ENCODE results near the gene SNX17. TPM values are rescaled to one million over a fixed set of nuclear protein-coding genes. Genes with fewer than 3 reads are reported as not detected.
A peak's percentile ranks its signal among the peaks of the same experiment; 100 is the strongest.

SNX17 gene
- 100 to 1,000 TPM; 109 to 148 (median 130) TPM for total RNA-seq

GRCh38 chr2:27370026-27370815, at the start of gene SNX17, which contains the start of gene EIF2B4:
TSS of gene SNX17 (plus strand) at chr2:27370616. CDS start at chr2:27370744, 128 bp downstream.
TSS of gene EIF2B4 (minus strand) at chr2:27370338. CDS start at chr2:27370314, 24 bp downstream.
- DNase-seq = peak; percentile 99 to 100
- Histone ChIP-seq H3K9me3 (no peaks in the 10 kb centered on the region), H3K27ac (peak within 1 kb of the TSS; percentile 75 to 83 (median 82)), H3K4me1 (peaks cover 18 to 25% of the 10 kb centered on the region in 2 donors), H3K4me3 (replicated peaks in 1 of 3) (peak within 1 kb of the TSS; percentile 81 to 94 (median 86)), H3K36me3 (peaks cover 50 to 55% of the 10 kb centered on the region in 2 donors), H3K27me3 (no peaks in the 10 kb centered on the region)
- intact Hi-C loops (cut with DNase I) = loop anchor here (2.0 kb wide), 1 partner anchor 13 kb away; the partner anchor contains the start of gene GTF3C2
- 0 to 1% methylated on average over 10 to 24 of the region's 85 CpGs for WGBS, 2 donors
- TF ChIP-seq CTCF (IDR thresholded peaks at IDR 0.05) = peak in 5 of 6 experiments; percentile 31 to 88 (median 81)
- peak; percentile 47 to 83 for TF ChIP-seq POLR2A (IDR thresholded peaks at IDR 0.05)

DNA sequence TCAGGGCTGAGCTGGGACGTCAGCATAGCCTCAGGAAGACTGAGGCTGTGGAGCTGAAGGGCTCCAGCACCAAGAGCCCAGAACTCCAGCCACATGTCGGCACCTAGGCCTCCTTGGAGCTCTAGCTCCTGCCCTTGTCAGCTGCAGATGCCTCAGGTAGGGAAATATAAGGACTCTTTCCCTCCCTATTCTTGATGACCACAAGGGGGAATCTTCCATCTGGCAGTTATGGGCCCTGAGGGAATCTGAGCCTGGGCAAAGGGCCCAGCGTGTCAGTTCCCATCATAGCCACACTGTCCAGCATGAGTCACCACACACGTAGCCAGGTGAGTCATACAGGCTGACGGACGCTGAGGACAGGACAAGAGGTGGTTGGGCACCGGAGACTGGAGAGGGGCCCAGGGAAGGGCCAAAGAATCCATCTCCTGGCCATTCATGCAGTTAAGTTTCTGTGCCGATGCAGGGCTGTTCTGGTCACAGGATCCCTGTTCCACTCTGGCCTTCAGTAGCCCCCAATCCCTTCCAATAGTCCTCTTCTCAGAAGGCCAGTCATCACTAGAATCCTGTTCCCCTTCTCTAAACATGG, 49.4 kb upstream of the SNX17 start:
- Histone ChIP-seq H3K27ac (peak overlapping the region; percentile 13 to 94 (median 46)), H3K27me3 (no peaks in the 10 kb centered on the region), H3K36me3 (peaks cover 0 to under 1% of the 10 kb centered on the region in 2 donors), H3K4me1 (peaks cover 11 to 25% of the 10 kb centered on the region in 2 donors), H3K9me3 (no peaks in the 10 kb centered on the region), H3K4me3 (replicated peaks in 1 of 3) (no peak overlapping the region)
- peak; percentile 91 to 93 for DNase-seq
- TF ChIP-seq POLR2A (IDR thresholded peaks at IDR 0.05) (peak in 1 of 2 donors; percentile 45), CTCF (IDR thresholded peaks at IDR 0.05) (peak; percentile 10 to 59 (median 35))
- intact Hi-C loops (cut with DNase I) = loop anchor here (5.0 kb wide), 1 partner anchor 36 kb away; the partner anchor contains the start of gene GTF3C2
- WGBS, 2 donors = 28 to 38% methylated on average over 7 to 8 of the region's 8 CpGs

DNA sequence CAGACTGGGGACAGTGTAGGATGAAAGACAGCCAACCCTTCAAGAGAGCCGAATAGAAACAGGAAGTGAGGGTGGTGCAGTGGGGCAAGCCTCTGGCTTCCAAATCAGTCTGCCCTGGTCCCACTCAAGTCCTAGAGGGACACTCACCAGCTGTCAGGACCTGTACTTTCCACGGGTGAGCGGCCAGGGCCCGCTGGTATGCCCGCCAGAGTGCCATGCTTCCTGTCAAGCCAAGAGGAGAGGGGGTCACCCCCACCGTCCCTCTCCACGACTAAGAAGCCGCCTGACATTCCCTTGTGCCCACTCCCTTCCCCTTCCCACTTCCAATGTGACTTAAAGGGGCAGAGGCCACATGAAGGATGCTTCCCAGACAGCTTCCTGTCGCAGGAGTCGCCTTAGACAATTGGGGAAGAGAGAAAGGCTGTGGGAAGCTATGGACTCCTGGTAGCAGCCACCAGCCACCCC, 48.1 kb upstream of the SNX17 start:
- peak; percentile 80 to 88 for DNase-seq
- H3K4me3 ChIP-seq (replicated peaks in 1 of 3) = peak overlapping the region; percentile 53 to 81 (median 60)
- TF ChIP-seq POLR2A (IDR thresholded peaks at IDR 0.05) (no peak), CTCF (IDR thresholded peaks at IDR 0.05) (no peak)
- H3K27me3 ChIP-seq = no peaks in the 10 kb centered on the region
- peak overlapping the region; percentile 77 to 94 (median 89) for H3K27ac ChIP-seq
- H3K36me3 ChIP-seq = peaks cover 6 to 10% of the 10 kb centered on the region in 2 donors
- H3K4me1 ChIP-seq = peaks cover 11 to 25% of the 10 kb centered on the region in 2 donors
- intact Hi-C loops (cut with DNase I) = loop anchor here (5.0 kb wide), 1 partner anchor 35 kb away; the partner anchor contains the start of gene GTF3C2
- H3K9me3 ChIP-seq = no peaks in the 10 kb centered on the region
- WGBS, 2 donors = 1 to 3% methylated on average over 7 to 10 of the region's 10 CpGs

DNA sequence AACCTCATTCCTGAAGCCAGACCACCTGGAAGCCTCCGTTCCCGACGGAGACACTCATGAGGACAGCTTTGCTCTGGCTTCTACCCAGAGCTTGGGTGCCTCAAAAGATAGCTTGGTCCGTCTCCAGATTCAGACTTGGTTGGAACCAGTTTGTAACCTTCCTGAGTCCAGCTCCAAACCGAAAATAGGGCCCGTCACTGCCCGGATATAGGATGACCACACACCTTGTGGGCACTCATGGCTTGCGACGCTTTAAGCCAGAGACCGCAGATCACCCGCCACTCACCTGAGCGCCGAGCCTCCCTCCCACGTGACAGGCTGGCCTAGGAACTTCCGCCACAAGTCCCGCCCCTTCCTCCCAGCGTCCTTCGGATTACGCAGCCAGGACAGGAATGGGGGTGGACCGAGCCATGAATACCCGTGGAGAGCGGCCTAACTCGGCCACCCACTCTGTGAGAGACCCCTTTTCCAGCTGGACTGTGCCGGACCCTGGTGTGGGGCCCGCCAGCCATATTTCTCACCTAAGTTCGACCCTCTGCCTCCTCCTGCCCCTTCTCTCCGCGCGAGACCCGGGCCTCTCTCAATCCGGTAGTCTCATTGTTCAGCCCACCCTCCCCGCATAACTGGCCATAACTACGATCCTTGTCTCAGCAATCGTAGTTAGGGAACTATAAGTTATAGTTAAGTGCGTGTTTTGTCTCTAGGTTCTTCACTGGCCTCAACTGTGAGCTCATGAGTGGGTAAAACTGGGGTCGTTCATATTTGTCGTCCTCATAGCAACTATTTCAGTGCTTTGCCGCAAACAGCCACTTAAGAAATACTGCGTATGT, 47.4 kb upstream of the SNX17 start, which contains the start of gene MPV17:
Gene MPV17, minus strand, starts transcription at position 332 of the 830 bp plus-strand sequence. CDS start 580 bp downstream, outside the sequence.
- Histone ChIP-seq H3K27me3 (no peaks in the 10 kb centered on the region), H3K36me3 (peaks cover 10 to 14% of the 10 kb centered on the region in 2 donors), H3K27ac (peak within 1 kb of the TSS; percentile 77 to 94 (median 89)), H3K4me3 (replicated peaks in 1 of 3) (peak within 1 kb of the TSS; percentile 53 to 81 (median 60)), H3K9me3 (no peaks in the 10 kb centered on the region), H3K4me1 (peaks cover 11 to 25% of the 10 kb centered on the region in 2 donors)
- peak; percentile 94 to 95 for DNase-seq
- intact Hi-C loops (cut with DNase I) = loop anchor here (5.0 kb wide), 1 partner anchor 34 kb away; the partner anchor contains the start of gene GTF3C2
- WGBS, 2 donors = 0 to 1% methylated on average over 27 to 35 of the region's 39 CpGs
- TF ChIP-seq CTCF (IDR thresholded peaks at IDR 0.05) = no peak
- TF ChIP-seq POLR2A (IDR thresholded peaks at IDR 0.05) = peak; percentile 79 to 95

Data from thyroid gland (tissue), 4 donors.